ENCODE data around the gene FEM1B.

FEM1B gene

GRCh38 chr15:68259883-68260282 is 17.7 kb upstream of the FEM1B start:
- H3K4me3 ChIP-seq (ENCODE audit: low read length), result no peak overlapping the region
- TF ChIP-seq CTCF (conservative IDR thresholded peaks at IDR 0.05; ENCODE audit: low read depth, low read length), result no peak
- DNase-seq (ENCODE audit: low read depth), result no peak

GRCh38 chr15:68261241-68261640 is 16.3 kb upstream of the FEM1B start:
- DNase-seq (ENCODE audit: low read depth), result no peak
- no peak for TF ChIP-seq CTCF (conservative IDR thresholded peaks at IDR 0.05; ENCODE audit: low read depth, low read length)
- H3K4me3 ChIP-seq (ENCODE audit: low read length), result no peak overlapping the region

- no peak for DNase-seq (ENCODE audit: low read depth)
- no peak for TF ChIP-seq CTCF (conservative IDR thresholded peaks at IDR 0.05; ENCODE audit: low read depth, low read length)
- no peak overlapping the region for H3K4me3 ChIP-seq (ENCODE audit: low read length)
These were observed 15.6 kb upstream of the FEM1B start for GRCh38 chr15:68261980-68262379.

GRCh38 chr15:68262514-68263356 is 14.8 kb upstream of the FEM1B start:
- no peak overlapping the region for H3K4me3 ChIP-seq (ENCODE audit: low read length)
- TF ChIP-seq CTCF (conservative IDR thresholded peaks at IDR 0.05; ENCODE audit: low read depth, low read length), result no peak
- DNase-seq (ENCODE audit: low read depth), result no peak

DNA sequence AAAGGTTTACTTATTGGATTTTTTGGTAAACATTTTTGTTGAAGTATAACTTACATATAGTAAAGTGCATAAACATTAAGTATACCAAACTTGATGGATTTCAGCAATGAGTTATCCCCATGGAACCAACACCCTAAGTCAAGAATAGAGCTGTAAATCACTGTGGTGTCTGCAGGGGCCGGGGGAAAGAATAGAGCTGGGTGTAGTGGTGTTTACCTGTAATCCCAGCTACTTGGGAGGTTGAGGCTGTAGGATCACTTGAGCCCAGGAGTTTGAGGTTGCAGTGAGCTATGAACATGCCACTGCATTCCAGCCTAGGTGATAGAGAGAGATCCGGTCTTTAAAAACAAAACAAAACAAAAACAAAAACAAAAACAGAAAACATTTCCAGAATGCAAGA is 13.3 kb upstream of the FEM1B start:
- no peak for TF ChIP-seq CTCF (conservative IDR thresholded peaks at IDR 0.05; ENCODE audit: low read depth, low read length)
- no peak overlapping the region for H3K4me3 ChIP-seq (ENCODE audit: low read length)
- DNase-seq (ENCODE audit: low read depth), result no peak

DNA sequence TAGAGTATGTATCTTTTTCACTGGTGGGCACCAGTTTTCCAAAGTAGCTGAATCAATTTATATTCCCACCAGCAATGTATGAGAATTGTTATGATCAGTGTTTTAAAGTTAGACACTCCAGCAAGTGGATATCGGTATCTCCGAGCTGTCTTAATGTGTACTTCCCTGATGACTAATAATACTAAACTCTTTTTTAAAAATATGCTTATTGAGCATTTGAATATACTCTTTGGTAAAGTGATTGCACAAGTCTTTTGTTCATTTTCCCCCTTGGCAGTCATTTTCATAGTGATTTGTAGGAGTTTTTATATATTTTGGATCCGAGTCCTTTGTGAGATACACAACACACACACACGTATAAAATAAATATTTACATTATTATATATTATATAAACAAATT is 12.5 kb upstream of the FEM1B start:
- TF ChIP-seq CTCF (conservative IDR thresholded peaks at IDR 0.05; ENCODE audit: low read depth, low read length), result no peak
- DNase-seq (ENCODE audit: low read depth), result no peak

GRCh38 chr15:68265674-68266073 is 11.9 kb upstream of the FEM1B start:
- H3K4me3 ChIP-seq (ENCODE audit: low read length), result no peak overlapping the region
- DNase-seq (ENCODE audit: low read depth), result no peak
- no peak for TF ChIP-seq CTCF (conservative IDR thresholded peaks at IDR 0.05; ENCODE audit: low read depth, low read length)

More for the DNA sequence above, 12.5 kb upstream of the FEM1B start:
- H3K4me3 ChIP-seq (ENCODE audit: low read length), result no peak overlapping the region

Data from retinal pigment epithelial cell (primary cell).